GM10266 (cell line): ENCODE results near the gene FYN.

Experiments
- DNase-seq: peaks from one replicate; pipeline ENCODE4 v3.0.0; 2012; ENCODE audit errors: extremely low spot score
- CTCF ChIP-seq: IDR thresholded peaks from 2 replicates; pipeline ENCODE4 v1.5.1; 2012; ENCODE audit warnings: mild to moderate bottlenecking, low read depth; ENCODE audit not compliant: control insufficient read depth, insufficient read depth; ENCODE audit errors: missing control alignments

FYN gene

GRCh38 chr6:111780393-111780792 lies 92.9 kb downstream of the FYN start:
- DNase-seq: no peak
- no peak for TF ChIP-seq CTCF

- TF ChIP-seq CTCF: no peak
- no peak for DNase-seq
Observed at GRCh38 chr6:111779660-111780059, 93.6 kb downstream of the FYN start.

GRCh38 chr6:111779031-111779430 lies 94.2 kb downstream of the FYN start:
- DNase-seq: no peak
- no peak for TF ChIP-seq CTCF

GRCh38 chr6:111777357-111777756 lies 95.9 kb downstream of the FYN start:
- DNase-seq: no peak
- TF ChIP-seq CTCF: peak; percentile 24

GRCh38 chr6:111776236-111777221 lies 96.7 kb downstream of the FYN start:
- peak; percentile 23 for DNase-seq
- no peak for TF ChIP-seq CTCF

GRCh38 chr6:111775145-111775922 lies 97.9 kb downstream of the FYN start:
- TF ChIP-seq CTCF: no peak
- DNase-seq: no peak
